HepG2 (cell line): ENCODE results near the gene CCSER1. TPM values are rescaled to one million over a fixed set of nuclear protein-coding genes. Genes with fewer than 3 reads are reported as not detected.

Source experiments
- ATAC-seq: fragments of 200-7000 bp; cut with Tn5 transposase; 3 replicates; pipeline ENCODE4 v1.9.1; 2020; ENCODE audit warnings: mild to moderate bottlenecking, moderate library complexity
- BruUV-seq: library from RNA; stranded (reverse); fragments of 400-500 nt; replicated peaks from 2 replicates; lab custom pipeline; 2021; lab: Mats Ljungman, UMichigan
- CTCF ChIA-PET: fragments of 300-600 bp; formaldehyde crosslinking; extraction: SDS; loops from one replicate; lab custom pipeline; 2021; ENCODE audit warnings: low total read pairs, inconsistent platforms, low intra/inter-chr PET ratio; lab: Yijun Ruan, JAX
- POLR2A ChIA-PET: fragments of 350-600 bp; sonication (Branson Sonifier 250); formaldehyde crosslinking; loops from one replicate; lab custom pipeline; 2020; ENCODE audit warnings: antibody characterized with exemption, inconsistent platforms; lab: Yijun Ruan, JAX
- DNase-seq: peaks from one replicate; pipeline ENCODE4 v3.0.0-alpha.2; 2015; ENCODE audit warnings: low spot score
- FAIRE-seq: peaks from 3 replicates; lab custom pipeline; 2011; peaks lifted over from hg19 to GRCh38; lab: Jason Lieb, UNC
- H2AFZ ChIP-seq: one replicate; pipeline ENCODE4 v1.6.1; 2011; ENCODE audit warnings: low read length, inconsistent platforms
- H3K27ac ChIP-seq: fragments of 300-600 bp; 3 replicates; pipeline ENCODE4 v1.8.0; 2011; ENCODE audit warnings: mixed run types, mild to moderate bottlenecking, mixed read lengths, low read length, inconsistent platforms; ENCODE audit not compliant: insufficient read depth; ENCODE audit errors: extremely low read length
- H3K27me3 ChIP-seq, 2 experiments: fragments of 200-600 bp in 1 of 2; 2 replicates in 1 of 2; 3 replicates in 1 of 2; pipeline versions ENCODE4 v1.6.0 to v1.8.0; 2011; ENCODE audit warnings: low read length in 2 of 2, mild to moderate bottlenecking in 2 of 2, moderate library complexity in 2 of 2, inconsistent platforms in 1 of 2; ENCODE audit not compliant: insufficient read depth in 2 of 2, control insufficient read depth in 1 of 2
- H3K36me3 ChIP-seq, 2 experiments: fragments of 200-600 bp in 1 of 2; replicated peaks in 1 of 2; 2 replicates in 1 of 2; 3 replicates in 1 of 2; pipeline versions ENCODE4 v1.5.1 to v1.8.0; 2011; ENCODE audit warnings: low read length in 2 of 2, inconsistent platforms in 1 of 2; ENCODE audit not compliant: insufficient read depth in 2 of 2, control insufficient read depth in 1 of 2
- H3K4me1 ChIP-seq: 2 replicates; pipeline ENCODE4 v1.5.1; 2012; ENCODE audit warnings: low read length, inconsistent platforms; ENCODE audit not compliant: insufficient read depth
- H3K4me2 ChIP-seq: 2 replicates; pipeline ENCODE4 v1.6.0; 2011; ENCODE audit warnings: low read depth, low read length, inconsistent platforms
- H3K4me3 ChIP-seq, 3 experiments: fragments of 200-600 bp in 1 of 3; sonication (generic), shearing (Covaris generic) in 1 of 3; replicated peaks in 1 of 3; 2 replicates each; pipeline ENCODE4 v1.5.1; 2011 to 2016; ENCODE audit warnings: low read length in 3 of 3, inconsistent platforms in 2 of 3, low read depth in 2 of 3, mild to moderate bottlenecking in 2 of 3, control low read depth in 1 of 3, mixed read lengths in 1 of 3; ENCODE audit not compliant: insufficient read depth in 1 of 3
- H3K79me2 ChIP-seq: one replicate; pipeline ENCODE4 v1.6.1; 2011; ENCODE audit warnings: low read length, inconsistent platforms; ENCODE audit not compliant: insufficient read depth
- H3K9ac ChIP-seq: 2 replicates; pipeline ENCODE4 v1.6.0; 2011; ENCODE audit warnings: mild to moderate bottlenecking, low read depth, low read length, inconsistent platforms; ENCODE audit not compliant: insufficient read depth
- H3K9me3 ChIP-seq: 2 replicates; pipeline ENCODE4 v1.5.1; 2012; ENCODE audit warnings: mild to moderate bottlenecking, low read length
- H4K20me1 ChIP-seq: 2 replicates; pipeline ENCODE4 v1.6.0; 2011; ENCODE audit warnings: inconsistent platforms, mild to moderate bottlenecking, low read length, moderate library complexity; ENCODE audit not compliant: insufficient read depth
- AGO1 ChIP-seq: fragments of 200-400 bp; formaldehyde crosslinking; IDR thresholded peaks from 2 replicates; pipeline ENCODE4 v1.6.1; 2017; ENCODE audit warnings: mild to moderate bottlenecking, low read depth, low read length, moderate library complexity; ENCODE audit not compliant: poor library complexity, severe bottlenecking
- HNRNPUL1 ChIP-seq: fragments of 200-400 bp; formaldehyde crosslinking; IDR thresholded peaks from 2 replicates; pipeline ENCODE4 v1.6.1; 2017; ENCODE audit warnings: low read depth, mild to moderate bottlenecking, low read length, moderate library complexity
- MED1 ChIP-seq: sonication (generic); formaldehyde crosslinking; IDR thresholded peaks from 2 replicates; pipeline ENCODE4 v1.4.0; 2020; ENCODE audit warnings: missing genetic modification reagents
- MED8 ChIP-seq: sonication (generic); formaldehyde crosslinking; IDR thresholded peaks from 2 replicates; pipeline ENCODE4 v1.8.1; 2023; ENCODE audit warnings: mild to moderate bottlenecking, missing genetic modification reagents; ENCODE audit not compliant: insufficient replicate concordance
- NKX3-1 ChIP-seq: sonication (generic); formaldehyde crosslinking; IDR thresholded peaks from 2 replicates; pipeline ENCODE4 v1.5.0; 2020; ENCODE audit warnings: missing genetic modification reagents
- PCBP1 ChIP-seq: fragments of 200-400 bp; formaldehyde crosslinking; IDR thresholded peaks from 2 replicates; pipeline ENCODE4 v1.6.1; 2017; ENCODE audit warnings: mild to moderate bottlenecking, low read depth, low read length, borderline replicate concordance
- REST ChIP-seq, 2 experiments: IDR thresholded peaks; 2 replicates each; pipeline ENCODE4 v1.6.1; 2011 to 2012; ENCODE audit warnings: low read length in 2 of 2, borderline replicate concordance in 1 of 2, low read depth in 1 of 2, mild to moderate bottlenecking in 1 of 2, moderate library complexity in 1 of 2
- ZBTB44 ChIP-seq: sonication (generic); formaldehyde crosslinking; IDR thresholded peaks from 2 replicates; pipeline ENCODE4 v1.4.0; 2020; ENCODE audit warnings: missing genetic modification reagents
- ZNF256 ChIP-seq: sonication (generic); formaldehyde crosslinking; conservative IDR thresholded peaks from 2 replicates; pipeline ENCODE4 v1.4.0; 2020; ENCODE audit warnings: missing genetic modification reagents
- ZNF720 ChIP-seq: sonication (generic); formaldehyde crosslinking; IDR thresholded peaks from 2 replicates; pipeline ENCODE4 v1.4.0; 2020; ENCODE audit warnings: missing genetic modification reagents
- ZNF777 ChIP-seq: sonication (generic); formaldehyde crosslinking; IDR thresholded peaks from 2 replicates; pipeline ENCODE4 v1.4.0; 2020; ENCODE audit warnings: missing genetic modification reagents
- WGBS: methylation state at CpG from one replicate; pipeline ENCODE4 v1.1.6; 2017; ENCODE audit warnings: low lambda C conversion rate; 5-methylcytosine and 5-hydroxymethylcytosine counted together
- in situ Hi-C: cut with HindIII; loops from 2 replicates; pipeline ENCODE4 v1.10.0; 2017; ENCODE audit warnings: low pct_unique_long_range_greater_than_20kb; ENCODE audit not compliant: extremely low pct_ligation_motif_present
- intact Hi-C: fragments of 100-400 bp; cut with micrococcal nuclease; formaldehyde crosslinking; loops from one replicate; pipeline ENCODE4 v1.10.0; 2022; ENCODE audit not compliant: unreplicated experiment
- polyA plus RNA-seq, 8 experiments: library from polyadenylated mRNA; depleted of rRNA in 3 of 8; stranded (reverse) in 7 of 8; unstranded in 1 of 8; fragments of >200 nt; fragmentation: Illumina TruSeq in 4 of 8; extraction: Trizol in 4 of 8; gene quantifications; 2 replicates each; pipeline versions ENCODE4 v1.2.1 to v1.2.3, GENCODE V29; 2011 to 2016; ENCODE audit warnings: low read depth in 4 of 8, missing spikeins in 1 of 8, mixed read lengths in 1 of 8; ENCODE audit not compliant: insufficient read depth in 1 of 8
- total RNA-seq, 5 experiments: library from RNA; depleted of rRNA; stranded (reverse); fragments of >200 nt; fragmentation: Illumina TruSeq; extraction: Trizol; gene quantifications; 2 replicates each; pipeline ENCODE4 v1.2.3, GENCODE V29; 2016; ENCODE audit warnings: low read depth in 1 of 5
- TF ChIP-seq, protein P1 (sequence below): sonication (generic); formaldehyde crosslinking; IDR thresholded peaks from 2 replicates; pipeline ENCODE4 v1.8.0; 2022; ENCODE audit warnings: mild to moderate bottlenecking, missing genetic modification reagents, borderline replicate concordance
- TF ChIP-seq, protein P2 (sequence below): sonication (generic); formaldehyde crosslinking; IDR thresholded peaks from 2 replicates; pipeline ENCODE4 v1.8.1; 2023; ENCODE audit warnings: mild to moderate bottlenecking, moderate library complexity, missing genetic modification reagents
- TF ChIP-seq, protein P3 (sequence below): sonication (generic); formaldehyde crosslinking; conservative IDR thresholded peaks from 2 replicates; pipeline ENCODE4 v1.8.0; 2022; ENCODE audit warnings: missing genetic modification reagents

The CCSER1 gene
- total and polyA plus RNA-seq, 2 of the 13 experiments (the other 11 are each of a cell fraction or from before 2014, with no cell fraction given), result not detected

DNA sequence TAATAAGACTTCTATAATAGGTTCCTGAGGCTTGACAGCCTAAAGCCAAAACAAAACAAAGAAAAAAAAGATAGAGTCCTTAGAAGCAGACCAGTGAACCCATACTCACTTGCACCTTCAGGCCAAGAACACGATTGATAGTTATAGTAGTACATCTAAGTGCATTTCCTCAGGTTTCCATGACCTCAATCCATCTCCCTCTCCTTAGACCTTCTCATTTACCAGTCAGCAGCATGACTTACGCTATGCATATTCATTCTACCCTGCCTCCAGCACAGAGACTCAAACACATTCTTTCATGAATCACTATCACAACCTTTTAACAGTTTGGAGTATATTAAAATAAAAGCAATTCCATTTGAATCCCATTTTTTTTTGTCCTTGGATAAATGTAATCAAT lies 855.6 kb downstream of the CCSER1 start (continued):
- no peak for TF ChIP-seq MED1 (CRISPR knock-in tag)
- TF ChIP-seq ZNF256, result no peak
- TF ChIP-seq PCBP1, result no peak
- TF ChIP-seq, protein P1, sequence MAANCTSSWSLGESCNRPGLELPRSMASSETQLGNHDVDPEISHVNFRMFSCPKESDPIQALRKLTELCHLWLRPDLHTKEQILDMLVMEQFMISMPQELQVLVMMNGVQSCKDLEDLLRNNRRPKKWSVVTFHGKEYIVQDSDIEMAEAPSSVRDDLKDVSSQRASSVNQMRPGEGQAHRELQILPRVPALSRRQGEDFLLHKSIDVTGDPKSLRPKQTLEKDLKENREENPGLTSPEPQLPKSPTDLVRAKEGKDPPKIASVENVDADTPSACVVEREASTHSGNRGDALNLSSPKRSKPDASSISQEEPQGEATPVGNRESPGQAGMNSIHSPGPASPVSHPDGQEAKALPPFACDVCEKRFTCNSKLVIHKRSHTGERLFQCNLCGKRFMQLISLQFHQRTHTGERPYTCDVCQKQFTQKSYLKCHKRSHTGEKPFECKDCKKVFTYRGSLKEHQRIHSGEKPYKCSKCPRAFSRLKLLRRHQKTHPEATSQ (CRISPR knock-in tag), result no peak
- TF ChIP-seq ZNF777 (CRISPR knock-in tag), result no peak
- TF ChIP-seq NKX3-1 (CRISPR knock-in tag), result no peak
- no peak for TF ChIP-seq HNRNPUL1
- no peak for TF ChIP-seq AGO1

DNA sequence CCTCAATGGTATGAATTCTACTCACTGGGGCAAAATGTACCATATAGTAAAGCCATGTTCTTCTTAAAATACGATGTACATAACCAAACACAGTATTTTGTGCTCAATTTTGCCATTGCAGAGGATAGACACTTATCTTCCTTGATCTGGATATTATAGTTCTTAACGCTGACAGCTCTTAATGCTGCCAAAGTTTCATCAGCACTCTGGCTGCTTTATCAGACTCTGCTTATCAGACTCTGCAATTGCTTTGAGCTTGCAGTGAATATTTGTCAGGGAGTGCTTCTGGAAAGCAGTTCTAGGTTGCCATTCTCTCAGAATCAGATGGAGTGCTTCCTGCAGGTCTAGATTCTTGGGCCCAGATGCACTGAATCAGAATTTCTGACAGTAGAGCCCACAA lies 863.1 kb downstream of the CCSER1 start:
- ATAC-seq (no peak), FAIRE-seq (no peak), DNase-seq (no peak)
- H3K79me2 ChIP-seq, result no peaks in the 10 kb centered on the region
- H3K4me1 ChIP-seq, result no peaks in the 10 kb centered on the region
- no peak overlapping the region for H3K4me2 ChIP-seq
- H3K9me3 ChIP-seq, result no peaks in the 10 kb centered on the region
- no peak overlapping the region for H3K27ac ChIP-seq
- POLR2A ChIA-PET, result no interaction called here
- CTCF ChIA-PET, result no interaction called here
- no peak overlapping the region for H3K9ac ChIP-seq
- H3K4me3 ChIP-seq, result no peak overlapping the region
- intact Hi-C loops, result no loop called here
- no peaks in the 10 kb centered on the region for H3K36me3 ChIP-seq
- no peak overlapping the region for H2AFZ ChIP-seq
- H3K27me3 ChIP-seq, result no peaks in the 10 kb centered on the region
- BruUV-seq, result no TSS peak
- in situ Hi-C loops, result no loop called here
- 0% methylated on average over 2 of the region's 2 CpGs for WGBS
- H4K20me1 ChIP-seq, result no peaks in the 10 kb centered on the region
- no peak for TF ChIP-seq ZNF720
- TF ChIP-seq, protein P2, sequence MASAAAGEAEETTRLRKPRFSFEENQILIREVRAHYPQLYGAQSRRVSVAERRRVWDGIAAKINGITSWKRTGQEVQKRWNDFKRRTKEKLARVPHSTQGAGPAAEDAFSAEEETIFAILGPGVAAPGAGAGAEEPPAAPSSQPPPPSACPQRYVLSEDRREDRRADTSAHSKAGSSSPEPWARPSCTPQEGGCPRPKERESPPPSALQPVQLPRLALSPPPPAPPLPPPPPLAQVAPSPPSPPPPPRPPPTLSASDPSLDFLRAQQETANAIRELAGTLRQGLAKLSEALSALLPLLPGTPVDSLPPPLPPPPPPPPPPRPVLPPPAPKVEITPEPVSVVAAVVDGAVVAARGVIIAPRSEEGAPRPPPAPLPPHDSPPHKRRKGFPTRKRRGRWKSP, result no peak
- TF ChIP-seq, protein P3, sequence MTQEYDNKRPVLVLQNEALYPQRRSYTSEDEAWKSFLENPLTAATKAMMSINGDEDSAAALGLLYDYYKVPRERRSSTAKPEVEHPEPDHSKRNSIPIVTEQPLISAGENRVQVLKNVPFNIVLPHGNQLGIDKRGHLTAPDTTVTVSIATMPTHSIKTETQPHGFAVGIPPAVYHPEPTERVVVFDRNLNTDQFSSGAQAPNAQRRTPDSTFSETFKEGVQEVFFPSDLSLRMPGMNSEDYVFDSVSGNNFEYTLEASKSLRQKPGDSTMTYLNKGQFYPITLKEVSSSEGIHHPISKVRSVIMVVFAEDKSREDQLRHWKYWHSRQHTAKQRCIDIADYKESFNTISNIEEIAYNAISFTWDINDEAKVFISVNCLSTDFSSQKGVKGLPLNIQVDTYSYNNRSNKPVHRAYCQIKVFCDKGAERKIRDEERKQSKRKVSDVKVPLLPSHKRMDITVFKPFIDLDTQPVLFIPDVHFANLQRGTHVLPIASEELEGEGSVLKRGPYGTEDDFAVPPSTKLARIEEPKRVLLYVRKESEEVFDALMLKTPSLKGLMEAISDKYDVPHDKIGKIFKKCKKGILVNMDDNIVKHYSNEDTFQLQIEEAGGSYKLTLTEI (CRISPR knock-in tag), result no peak
- TF ChIP-seq MED8 (CRISPR knock-in tag), result no peak
- TF ChIP-seq ZBTB44 (CRISPR knock-in tag), result no peak
- TF ChIP-seq REST (IDR thresholded peaks at IDR 0.05; ENCODE audit: borderline replicate concordance in 1 of 2, low read depth in 1 of 2, low read length in 2 of 2), result no peak
